Measurements from ENCODE around the gene ZFP28.

Gene ZFP28

GRCh38 chr19:56596676-56597075 lies 57.9 kb downstream of the ZFP28 start:
- DNase-seq = no peak

- no peak for DNase-seq
These were observed 58.9 kb downstream of the ZFP28 start for GRCh38 chr19:56597696-56598095.

GRCh38 chr19:56601375-56601774 lies 62.6 kb downstream of the ZFP28 start:
- no peak for DNase-seq

GRCh38 chr19:56603829-56604228 lies 65.1 kb downstream of the ZFP28 start:
- no peak for DNase-seq

Measured in left hindlimb (tissue), 1 donor.